K562 (cell line): ENCODE results near the gene SLC30A1. TPM values are rescaled to one million over a fixed set of nuclear protein-coding genes. Genes with fewer than 3 reads are reported as not detected.

ENCODE experiments used
- ATF1 ChIP-seq, 2 experiments: fragments of 450-650 bp in 1 of 2; IDR thresholded peaks; 2 replicates each; pipeline ENCODE4 v1.6.1; 2016; ENCODE audit warnings: missing compliant biosample characterization in 1 of 2, missing genetic modification characterization in 1 of 2
- CHD2 ChIP-seq: IDR thresholded peaks from 2 replicates; pipeline ENCODE4 v1.6.1; 2011; ENCODE audit warnings: low read depth, low read length
- GABPA ChIP-seq: fragments of 200-800 bp; sonication (Bioruptor generic); conservative IDR thresholded peaks from 2 replicates; pipeline ENCODE4 v1.6.1; 2016; ENCODE audit warnings: low read depth, missing genetic modification characterization, missing compliant biosample characterization
- GTF2F1 ChIP-seq: IDR thresholded peaks from 2 replicates; pipeline ENCODE4 v1.6.1; 2011; ENCODE audit warnings: low read depth, low read length, improper control_type of control experiment
- NCOR1 ChIP-seq: fragments of 450-650 bp; IDR thresholded peaks from 2 replicates; pipeline ENCODE4 v1.6.1; 2016; ENCODE audit warnings: mild to moderate bottlenecking, moderate library complexity
- PRDM10 ChIP-seq: fragments of 450-650 bp; IDR thresholded peaks from 2 replicates; pipeline ENCODE4 v1.6.1; 2018; ENCODE audit not compliant: partially characterized antibody
- SP1 ChIP-seq: sonication (generic); formaldehyde crosslinking; IDR thresholded peaks from 2 replicates; pipeline ENCODE4 v1.8.1; 2022; ENCODE audit warnings: mild to moderate bottlenecking, missing genetic modification reagents
- UBTF ChIP-seq, 2 experiments: IDR thresholded peaks; 2 replicates each; pipeline ENCODE4 v1.6.1; 2012; ENCODE audit warnings: improper control_type of control experiment in 2 of 2, low read depth in 2 of 2, low read length in 2 of 2, borderline replicate concordance in 1 of 2
- ZBTB9 ChIP-seq: fragments of 450-650 bp; formaldehyde crosslinking; IDR thresholded peaks from 2 replicates; pipeline ENCODE4 v1.4.0; 2020; ENCODE audit warnings: mild to moderate bottlenecking, moderate library complexity
- ZNF354B ChIP-seq: fragments of 250-450 bp; sonication (Bioruptor Pico); IDR thresholded peaks from 2 replicates; pipeline ENCODE4 v1.4.0; 2020
- ZNF740 ChIP-seq, 3 experiments: fragments of 200-800 bp in 1 of 3; sonication (Bioruptor generic) in 1 of 3; sonication (generic) in 1 of 3; formaldehyde crosslinking in 1 of 3; IDR thresholded peaks; 2 replicates each; pipeline versions ENCODE4 v1.6.1 to v1.8.0; 2016 to 2022; ENCODE audit warnings: mild to moderate bottlenecking in 2 of 3, missing compliant biosample characterization in 2 of 3, missing genetic modification characterization in 2 of 3, missing genetic modification reagents in 1 of 3
- ZNF79 ChIP-seq: fragments of 250-450 bp; sonication (Bioruptor Pico); IDR thresholded peaks from 2 replicates; pipeline ENCODE4 v1.4.0; 2020; ENCODE audit warnings: low read depth, mild to moderate bottlenecking, moderate library complexity
- polyA plus RNA-seq, 8 experiments: library from polyadenylated mRNA; depleted of rRNA in 4 of 8; stranded (reverse) in 5 of 8; unstranded in 3 of 8; fragments of >200 nt; fragmentation: Nextera tagmentation in 2 of 8; fragmentation: Illumina TruSeq in 1 of 8; extraction: Ambion mirVana in 2 of 8; extraction: Trizol in 1 of 8; gene quantifications; 2 replicates each; pipeline versions ENCODE4 v1.2.1 to v1.2.3, GENCODE V29; 2011 to 2014; ENCODE audit warnings: inconsistent platforms in 1 of 8, missing spikeins in 1 of 8
- total RNA-seq, 7 experiments: library from RNA; depleted of rRNA in 6 of 7; stranded (reverse); fragments of >200 nt in 6 of 7; fragmentation: Illumina TruSeq in 2 of 7; extraction: Trizol in 2 of 7; gene quantifications; 2 replicates each; pipeline versions ENCODE4 v1.2.1 to v1.2.3, GENCODE V29; 2011 to 2021; ENCODE audit warnings: low replicate concordance in 1 of 7

The SLC30A1 gene
- total and polyA plus RNA-seq, 9 of the 15 experiments (the other 6 are each of a cell fraction or from before 2014, with no cell fraction given) = 4.1 to 14.4 (median 6.6) TPM

- TF ChIP-seq UBTF (IDR thresholded peaks at IDR 0.05; ENCODE audit: borderline replicate concordance in 1 of 2, low read depth in 2 of 2, low read length in 2 of 2) = no peak
- TF ChIP-seq CHD2 = no peak
- no peak for TF ChIP-seq GTF2F1
- TF ChIP-seq ATF1 (CRISPR knock-in tag; IDR thresholded peaks at IDR 0.05) = no peak
- peak; percentile 47; the same call in 1 of the 2 replicates for TF ChIP-seq ATF1 (tag; IDR thresholded peaks at IDR 0.05)
- no peak for TF ChIP-seq ZNF740 (CRISPR knock-in tag; IDR thresholded peaks at IDR 0.05)
- TF ChIP-seq ZNF740 (tag; IDR thresholded peaks at IDR 0.05) = peak in 1 of 2 experiments; percentile 34; a peak in 2 of 4 replicates
- peak; percentile 82 for TF ChIP-seq PRDM10
- TF ChIP-seq GABPA (tag) = 0 out of 2 replicates have a peak, but pooled peaks have one; percentile 8
- TF ChIP-seq ZNF354B (CRISPR knock-in tag) = no peak
- TF ChIP-seq NCOR1 = no peak
- 0 out of 2 replicates have a peak, but pooled peaks have one; percentile 2 for TF ChIP-seq ZBTB9 (CRISPR knock-in tag)
- TF ChIP-seq ZNF79 (CRISPR knock-in tag) = no peak
- TF ChIP-seq SP1 (CRISPR knock-in tag) = peak; percentile 15; the same call in 1 of the 2 replicates
Measured at GRCh38 chr1:211549092-211549711, 29.8 kb downstream of the SLC30A1 start (continued).
